ENCODE results near the gene MAST4. TPM values are rescaled to one million over a fixed set of nuclear protein-coding genes. Genes with fewer than 3 reads are reported as not detected.

The MAST4 gene
- total RNA-seq, 2 experiments from 2014 or later: 1.3 to 21.9 TPM

DNA sequence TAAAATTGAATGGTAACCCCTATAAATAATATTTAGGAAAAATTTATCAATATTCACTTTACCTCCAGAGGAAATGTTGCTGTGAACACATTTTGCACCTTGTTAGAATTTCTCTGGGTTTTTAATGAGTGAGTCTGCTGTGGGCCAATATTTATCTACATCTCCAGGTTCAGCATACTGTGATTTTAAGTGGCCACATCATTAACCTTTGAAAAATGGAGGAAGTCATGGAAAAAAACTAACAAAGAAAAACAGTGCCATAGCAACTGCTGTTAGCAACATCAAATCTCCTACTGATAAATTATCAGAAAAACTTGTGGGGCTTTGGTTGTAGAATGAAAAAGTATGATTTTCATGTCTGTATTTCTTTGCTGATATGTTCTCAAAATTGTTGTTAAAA lies 545.5 kb downstream of the MAST4 start:
- Histone ChIP-seq H3K79me2 (ENCODE audit: insufficient read depth, low read depth, low read length) (no peaks in the 10 kb centered on the region), H3K4me1 (ENCODE audit: insufficient read depth, low read length, poor library complexity, severe bottlenecking) (no peaks in the 10 kb centered on the region), H3K9me3 (ENCODE audit: low read length) (no peaks in the 10 kb centered on the region), H3K9me2 (ENCODE audit: insufficient read depth, low read length) (no peaks in the 10 kb centered on the region), H3K36me3 (ENCODE audit: insufficient read depth, low read length) (no peaks in the 10 kb centered on the region), H3K27ac (ENCODE audit: low read depth, low read length, poor library complexity, severe bottlenecking) (no peak overlapping the region), H2AFZ (ENCODE audit: low read length) (no peak overlapping the region), H3K4me3 (ENCODE audit: low read depth, low read length, poor library complexity, severe bottlenecking) (no peak overlapping the region), H4K20me1 (ENCODE audit: insufficient read depth, low read length) (no peaks in the 10 kb centered on the region), H3K4me2 (ENCODE audit: low read length) (no peak overlapping the region)
- CTCF ChIA-PET (ENCODE audit: unreplicated experiment): no interaction called here
- TF ChIP-seq, protein P1, sequence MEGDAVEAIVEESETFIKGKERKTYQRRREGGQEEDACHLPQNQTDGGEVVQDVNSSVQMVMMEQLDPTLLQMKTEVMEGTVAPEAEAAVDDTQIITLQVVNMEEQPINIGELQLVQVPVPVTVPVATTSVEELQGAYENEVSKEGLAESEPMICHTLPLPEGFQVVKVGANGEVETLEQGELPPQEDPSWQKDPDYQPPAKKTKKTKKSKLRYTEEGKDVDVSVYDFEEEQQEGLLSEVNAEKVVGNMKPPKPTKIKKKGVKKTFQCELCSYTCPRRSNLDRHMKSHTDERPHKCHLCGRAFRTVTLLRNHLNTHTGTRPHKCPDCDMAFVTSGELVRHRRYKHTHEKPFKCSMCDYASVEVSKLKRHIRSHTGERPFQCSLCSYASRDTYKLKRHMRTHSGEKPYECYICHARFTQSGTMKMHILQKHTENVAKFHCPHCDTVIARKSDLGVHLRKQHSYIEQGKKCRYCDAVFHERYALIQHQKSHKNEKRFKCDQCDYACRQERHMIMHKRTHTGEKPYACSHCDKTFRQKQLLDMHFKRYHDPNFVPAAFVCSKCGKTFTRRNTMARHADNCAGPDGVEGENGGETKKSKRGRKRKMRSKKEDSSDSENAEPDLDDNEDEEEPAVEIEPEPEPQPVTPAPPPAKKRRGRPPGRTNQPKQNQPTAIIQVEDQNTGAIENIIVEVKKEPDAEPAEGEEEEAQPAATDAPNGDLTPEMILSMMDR (conservative IDR thresholded peaks at IDR 0.05; ENCODE audit: low read length): no peak
- no peak for TF ChIP-seq EZH2phosphoT487 (IDR thresholded peaks at IDR 0.05; ENCODE audit: borderline replicate concordance, low read depth, low read length)
- intact Hi-C loops (cut with micrococcal nuclease; ENCODE audit: unreplicated experiment): no loop called here
- no peak for DNase-seq (ENCODE audit: low spot score)
- BruUV-seq (replicated peaks): no TSS peak
- POLR2A ChIA-PET: no interaction called here

GRCh38 chr5:67142816-67143215 lies 546.6 kb downstream of the MAST4 start:
- no peaks in the 10 kb centered on the region for H3K4me1 ChIP-seq (ENCODE audit: insufficient read depth, low read length, poor library complexity, severe bottlenecking)
- CTCF ChIA-PET (ENCODE audit: unreplicated experiment): interaction anchor here (1.4 kb wide), 1 partner anchor 21 kb away, joined by 3 read pairs; no protein-coding TSS in a partner anchor

DNA sequence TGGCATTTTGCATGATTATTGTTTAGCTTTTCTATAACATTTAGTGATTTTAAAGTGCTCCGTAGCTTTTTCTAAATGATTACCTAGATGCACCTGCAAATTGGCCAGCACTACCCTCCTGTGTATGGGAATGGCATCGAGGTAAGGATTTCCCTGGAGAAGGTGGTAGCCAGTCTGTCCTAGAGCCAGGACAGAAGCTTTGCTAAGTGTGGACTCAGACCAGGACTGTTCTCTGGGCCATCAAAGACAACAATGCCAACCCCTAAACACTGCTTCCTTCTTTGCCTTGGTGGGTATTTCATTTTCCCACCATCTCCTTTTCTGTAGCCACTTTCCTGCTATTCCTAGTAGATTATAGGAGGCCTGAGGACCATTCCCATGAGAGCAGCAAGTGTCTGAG lies 547.4 kb downstream of the MAST4 start:
- H4K20me1 ChIP-seq (ENCODE audit: insufficient read depth, low read length): no peaks in the 10 kb centered on the region
- H3K4me3 ChIP-seq (ENCODE audit: low read depth, low read length, poor library complexity, severe bottlenecking): no peak overlapping the region
- no TSS peak for BruUV-seq (replicated peaks)
- ChIA-PET CTCF (ENCODE audit: unreplicated experiment) (interaction anchor here (1.4 kb wide), 1 partner anchor 21 kb away, joined by 3 read pairs; no protein-coding TSS in a partner anchor), POLR2A (interaction anchor here (1.0 kb wide), 1 partner anchor 27 kb away, joined by 3 read pairs; no protein-coding TSS in a partner anchor)
- no peak overlapping the region for H2AFZ ChIP-seq (ENCODE audit: low read length)
- H3K9me2 ChIP-seq (ENCODE audit: insufficient read depth, low read length): no peaks in the 10 kb centered on the region
- H3K4me1 ChIP-seq (ENCODE audit: insufficient read depth, low read length, poor library complexity, severe bottlenecking): no peaks in the 10 kb centered on the region
- intact Hi-C loops (cut with micrococcal nuclease; ENCODE audit: unreplicated experiment): no loop called here
- no peak overlapping the region for H3K4me2 ChIP-seq (ENCODE audit: low read length)
- H3K27ac ChIP-seq (ENCODE audit: low read depth, low read length, poor library complexity, severe bottlenecking): no peak overlapping the region
- no peak for DNase-seq (ENCODE audit: low spot score)
- no peaks in the 10 kb centered on the region for H3K9me3 ChIP-seq (ENCODE audit: low read length)
- TF ChIP-seq, protein P1 (conservative IDR thresholded peaks at IDR 0.05; ENCODE audit: low read length): no peak
- TF ChIP-seq EZH2phosphoT487 (IDR thresholded peaks at IDR 0.05; ENCODE audit: borderline replicate concordance, low read depth, low read length): no peak
- H3K36me3 ChIP-seq (ENCODE audit: insufficient read depth, low read length): no peaks in the 10 kb centered on the region
- no peaks in the 10 kb centered on the region for H3K79me2 ChIP-seq (ENCODE audit: insufficient read depth, low read depth, low read length)

More at GRCh38 chr5:67142816-67143215, 546.6 kb downstream of the MAST4 start:
- H3K9me3 ChIP-seq (ENCODE audit: low read length): no peaks in the 10 kb centered on the region
- H3K79me2 ChIP-seq (ENCODE audit: insufficient read depth, low read depth, low read length): no peaks in the 10 kb centered on the region
- no peaks in the 10 kb centered on the region for H3K36me3 ChIP-seq (ENCODE audit: insufficient read depth, low read length)
- POLR2A ChIA-PET: no interaction called here
- no peak overlapping the region for H3K4me3 ChIP-seq (ENCODE audit: low read depth, low read length, poor library complexity, severe bottlenecking)
- no peak overlapping the region for H3K4me2 ChIP-seq (ENCODE audit: low read length)
- DNase-seq (ENCODE audit: low spot score): no peak
- intact Hi-C loops (cut with micrococcal nuclease; ENCODE audit: unreplicated experiment): no loop called here
- H4K20me1 ChIP-seq (ENCODE audit: insufficient read depth, low read length): no peaks in the 10 kb centered on the region
- no peak for TF ChIP-seq EZH2phosphoT487 (IDR thresholded peaks at IDR 0.05; ENCODE audit: borderline replicate concordance, low read depth, low read length)
- TF ChIP-seq, protein P1 (conservative IDR thresholded peaks at IDR 0.05; ENCODE audit: low read length): no peak
- H3K9me2 ChIP-seq (ENCODE audit: insufficient read depth, low read length): no peaks in the 10 kb centered on the region
- H2AFZ ChIP-seq (ENCODE audit: low read length): no peak overlapping the region
- no peak overlapping the region for H3K27ac ChIP-seq (ENCODE audit: low read depth, low read length, poor library complexity, severe bottlenecking)
- BruUV-seq (replicated peaks): no TSS peak
